Left ventricle myocardium inferior (tissue), 1 donor: ENCODE data around the gene NKIRAS2. TPM values are rescaled to one million over a fixed set of nuclear protein-coding genes. Genes with fewer than 3 reads are reported as not detected.

ENCODE experiments used
- DNase-seq: peaks from one replicate; pipeline ENCODE4 v3.0.0-alpha.2; 2020
- H3K27ac ChIP-seq: fragments of 200-600 bp; replicated peaks from 2 replicates; pipeline ENCODE4 v1.8.0; 2021
- H3K27me3 ChIP-seq: fragments of 200-600 bp; 2 replicates; pipeline ENCODE4 v1.8.0; 2021; ENCODE audit warnings: low read depth
- H3K36me3 ChIP-seq: fragments of 200-600 bp; 2 replicates; pipeline ENCODE4 v1.8.0; 2021
- H3K4me1 ChIP-seq: fragments of 200-600 bp; 2 replicates; pipeline ENCODE4 v1.8.0; 2021
- H3K4me3 ChIP-seq: fragments of 200-600 bp; 2 replicates; pipeline ENCODE4 v1.8.0; 2021; ENCODE audit warnings: mild to moderate bottlenecking, moderate library complexity
- H3K9me3 ChIP-seq: fragments of 200-600 bp; replicated peaks from 2 replicates; pipeline ENCODE4 v1.8.0; 2021
- CTCF ChIP-seq: fragments of 200-600 bp; IDR thresholded peaks from 2 replicates; pipeline ENCODE4 v1.8.0; 2021; ENCODE audit warnings: antibody characterized with exemption, mild to moderate bottlenecking, borderline replicate concordance
- intact Hi-C: fragments of 100-400 bp; cut with micrococcal nuclease; formaldehyde crosslinking; loops from one replicate; pipeline ENCODE4 v1.11.0; 2022
- total RNA-seq: library from RNA; stranded (reverse); fragmentation: NEBNext Ultra II Directional; extraction: Animal tissue kit (Norgen Biotek cat#: 25700); gene quantifications from one replicate; pipeline ENCODE4 v1.2.1, GENCODE V29; 2021
- donor health status: DM: no; HTN: yes; CAD: no; lungs with severe emphysema.

NKIRAS2 gene
- total RNA-seq, 1 donor from 2014 or later: 50.9 TPM

DNA sequence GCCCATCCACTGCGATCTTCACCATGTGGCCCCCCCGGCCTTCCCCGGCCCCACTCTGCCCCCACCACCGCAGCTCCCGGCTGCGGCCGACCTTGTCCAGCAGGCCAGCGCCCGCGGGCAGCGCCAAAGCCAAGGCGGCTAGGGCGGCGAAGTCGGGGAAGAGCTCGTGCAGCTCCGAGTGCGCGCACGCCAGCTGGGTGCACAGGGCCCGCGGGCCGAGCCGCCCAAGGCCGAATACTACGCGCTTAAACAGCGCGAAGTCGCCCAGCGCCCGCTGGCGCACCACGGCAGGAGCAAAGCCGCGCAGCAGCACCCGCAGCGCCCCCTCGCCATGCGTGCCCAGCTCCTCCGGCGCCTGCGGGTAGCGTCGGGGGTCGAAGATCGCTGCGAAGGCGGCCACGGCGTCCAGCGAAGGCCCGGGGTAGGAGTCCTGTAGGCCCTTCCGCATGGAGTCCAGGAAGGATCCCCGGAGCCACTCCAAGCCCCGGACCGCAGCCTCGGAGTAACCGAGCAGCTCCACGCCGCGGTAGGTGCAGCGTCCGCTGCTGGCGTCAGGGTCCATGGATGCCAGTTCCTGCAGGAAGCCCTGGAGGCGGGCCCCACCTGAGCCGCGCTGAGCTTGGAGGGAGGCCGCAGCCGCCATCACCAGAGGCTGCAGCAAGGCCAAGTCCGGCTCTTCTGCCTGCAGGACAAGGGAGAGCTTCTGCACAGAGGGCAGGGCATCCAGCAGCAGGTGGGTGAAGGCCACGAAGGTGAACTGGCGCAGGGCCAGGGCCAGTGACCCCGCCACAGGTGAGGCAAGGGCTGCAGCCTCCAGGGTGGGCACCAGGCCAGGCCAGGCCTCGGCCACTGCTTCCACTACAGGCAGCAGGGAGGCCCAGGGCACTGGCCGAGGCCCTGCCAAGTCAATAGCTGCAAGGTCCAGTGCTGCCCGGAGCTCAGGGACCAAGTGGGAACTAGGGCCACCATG is 20.2 kb downstream of the NKIRAS2 start:
- Histone ChIP-seq H3K27ac (no peak overlapping the region), H3K36me3 (no peaks in the 10 kb centered on the region), H3K9me3 (no peaks in the 10 kb centered on the region), H3K27me3 (peaks cover 39% of the 10 kb centered on the region), H3K4me3 (peak overlapping the region; percentile 41), H3K4me1 (peaks cover 4% of the 10 kb centered on the region)
- intact Hi-C loops: no loop called here
- no peak for TF ChIP-seq CTCF
- no peak for DNase-seq

- Histone ChIP-seq H3K9me3 (no peaks in the 10 kb centered on the region), H3K27ac (no peak overlapping the region), H3K4me1 (peaks cover 4% of the 10 kb centered on the region), H3K4me3 (no peak overlapping the region), H3K36me3 (no peaks in the 10 kb centered on the region), H3K27me3 (peaks cover 36% of the 10 kb centered on the region)
- intact Hi-C loops: no loop called here
- no peak for DNase-seq
- no peak for TF ChIP-seq CTCF
These were observed 20.9 kb downstream of the NKIRAS2 start for GRCh38 chr17:42040818-42041217.

GRCh38 chr17:42041619-42042018 is 21.7 kb downstream of the NKIRAS2 start:
- Histone ChIP-seq H3K27ac (no peak overlapping the region), H3K9me3 (no peaks in the 10 kb centered on the region), H3K4me1 (peaks cover 4% of the 10 kb centered on the region), H3K36me3 (no peaks in the 10 kb centered on the region), H3K4me3 (no peak overlapping the region), H3K27me3 (peaks cover 29% of the 10 kb centered on the region)
- intact Hi-C loops: no loop called here
- no peak for DNase-seq
- no peak for TF ChIP-seq CTCF

GRCh38 chr17:42042598-42043319 is 22.9 kb downstream of the NKIRAS2 start:
- TF ChIP-seq CTCF: no peak

DNA sequence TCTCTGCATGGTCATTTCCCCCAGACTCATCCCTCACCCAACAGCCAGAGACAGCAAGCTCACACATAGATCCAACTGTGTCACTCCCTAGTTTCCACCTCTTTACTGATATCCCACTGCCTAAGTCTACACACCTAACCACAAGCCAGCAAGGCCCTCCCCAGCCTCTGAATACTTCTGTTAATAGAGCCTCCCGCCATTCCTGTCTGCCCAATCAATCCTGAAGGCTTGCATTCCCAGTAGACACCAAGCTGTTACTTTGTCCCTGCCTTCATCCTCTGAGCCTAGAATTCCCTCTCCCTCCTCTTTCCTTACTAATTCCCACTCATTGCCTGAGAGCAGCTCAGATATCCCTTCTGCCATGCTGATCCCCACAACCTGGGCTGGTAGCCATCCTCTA is 25.8 kb downstream of the NKIRAS2 start:
- no peaks in the 10 kb centered on the region for H3K27me3 ChIP-seq
- no peak for DNase-seq
- no peaks in the 10 kb centered on the region for H3K9me3 ChIP-seq
- no peak overlapping the region for H3K4me3 ChIP-seq
- no peak for TF ChIP-seq CTCF
- H3K36me3 ChIP-seq: no peaks in the 10 kb centered on the region
- no peak overlapping the region for H3K27ac ChIP-seq
- H3K4me1 ChIP-seq: peaks cover 12% of the 10 kb centered on the region
- intact Hi-C loops: no loop called here

More at GRCh38 chr17:42042598-42043319, 22.9 kb downstream of the NKIRAS2 start:
- H3K4me3 ChIP-seq: no peak overlapping the region
- intact Hi-C loops: no loop called here
- H3K9me3 ChIP-seq: no peaks in the 10 kb centered on the region
- DNase-seq: no peak
- no peaks in the 10 kb centered on the region for H3K36me3 ChIP-seq
- no peak overlapping the region for H3K27ac ChIP-seq
- H3K27me3 ChIP-seq: peaks cover 21% of the 10 kb centered on the region
- H3K4me1 ChIP-seq: peaks cover 4% of the 10 kb centered on the region
